ENCODE measurements around the gene NVL.

DNA sequence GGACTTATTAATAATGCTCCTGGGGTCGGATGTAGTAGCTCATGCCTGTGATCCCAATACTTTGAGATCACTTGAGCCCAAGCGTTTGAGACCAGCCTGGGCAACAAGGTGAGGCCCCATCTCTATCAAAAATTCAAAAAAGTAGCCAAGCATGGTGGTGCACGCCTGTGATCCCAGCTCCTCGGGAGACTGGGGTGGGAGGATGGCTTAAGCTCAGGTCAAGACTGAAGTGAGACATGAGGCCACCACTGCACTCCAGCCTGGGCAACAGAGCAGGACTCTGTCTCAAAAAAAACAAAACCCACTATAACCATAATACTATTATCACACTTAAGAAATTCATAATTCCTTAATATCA, 148.5 kb downstream of the NVL start:
- no peak for TF ChIP-seq CTCF (IDR thresholded peaks at IDR 0.05)
- TF ChIP-seq POLR2A (IDR thresholded peaks at IDR 0.05), result no peak

Measured in vagina (tissue), 2 donors.